Measurements from ENCODE around the gene TMEM247.

- TF ChIP-seq EP300 (IDR thresholded peaks at IDR 0.05; ENCODE audit: borderline replicate concordance in 1 of 2, control insufficient read depth in 1 of 2, low read depth in 2 of 2, low read length in 2 of 2): no peak
- TF ChIP-seq PRDM15 (CRISPR knock-in tag; IDR thresholded peaks at IDR 0.05): no peak
- no peak for TF ChIP-seq SREBF1 (IDR thresholded peaks at IDR 0.05; ENCODE audit: low read length)
- TF ChIP-seq PBX3 (IDR thresholded peaks at IDR 0.05; ENCODE audit: insufficient replicate concordance, low read depth, low read length): no peak
- TF ChIP-seq CTCF (IDR thresholded peaks at IDR 0.05 in 2 of 3, conservative IDR thresholded peaks at IDR 0.05 in 1 of 3; ENCODE audit: control insufficient read depth in 2 of 3, extremely low read depth in 1 of 3, insufficient read depth in 1 of 3, low read depth in 3 of 3, low read length in 3 of 3): no peak
- no peak for TF ChIP-seq EZH2 (IDR thresholded peaks at IDR 0.05; ENCODE audit: borderline replicate concordance, control insufficient read depth, low read depth, low read length)
- TF ChIP-seq FOS (IDR thresholded peaks at IDR 0.05; ENCODE audit: borderline replicate concordance, extremely low read depth, insufficient read length): no peak
- TF ChIP-seq RAD21 (IDR thresholded peaks at IDR 0.05; ENCODE audit: insufficient read depth, low read depth, low read length): no peak
- no peak for TF ChIP-seq MYC (IDR thresholded peaks at IDR 0.05; ENCODE audit: insufficient read depth, insufficient read length, insufficient replicate concordance, low read length, severe bottlenecking)
- no peak for TF ChIP-seq REST (IDR thresholded peaks at IDR 0.05; ENCODE audit: low read depth, low read length)
- TF ChIP-seq RFX5 (IDR thresholded peaks at IDR 0.05; ENCODE audit: low read depth, low read length): no peak
- no peak for TF ChIP-seq POLR2AphosphoS5 (IDR thresholded peaks at IDR 0.05; ENCODE audit: low read length)
- TF ChIP-seq ATF2 (IDR thresholded peaks at IDR 0.05; ENCODE audit: low read length): no peak
- TF ChIP-seq ZBTB11 (CRISPR knock-in tag; IDR thresholded peaks at IDR 0.05): no peak
Measured at GRCh38 chr2:46471697-46472096, 7.7 kb upstream of the TMEM247 start.

Data from GM12878 (cell line).